Measurements from ENCODE around the gene ARFGEF2. TPM values are rescaled to one million over a fixed set of nuclear protein-coding genes. Genes with fewer than 3 reads are reported as not detected.
"Not testable (repeated sequence)": the region's sequence is repeated elsewhere in the genome, so short reads cannot be mapped to it uniquely, and the experiment has no call there.

The ARFGEF2 gene
- polyA plus RNA-seq, 4 donors: 10.8 to 36.1 (median 14.2) TPM

DNA sequence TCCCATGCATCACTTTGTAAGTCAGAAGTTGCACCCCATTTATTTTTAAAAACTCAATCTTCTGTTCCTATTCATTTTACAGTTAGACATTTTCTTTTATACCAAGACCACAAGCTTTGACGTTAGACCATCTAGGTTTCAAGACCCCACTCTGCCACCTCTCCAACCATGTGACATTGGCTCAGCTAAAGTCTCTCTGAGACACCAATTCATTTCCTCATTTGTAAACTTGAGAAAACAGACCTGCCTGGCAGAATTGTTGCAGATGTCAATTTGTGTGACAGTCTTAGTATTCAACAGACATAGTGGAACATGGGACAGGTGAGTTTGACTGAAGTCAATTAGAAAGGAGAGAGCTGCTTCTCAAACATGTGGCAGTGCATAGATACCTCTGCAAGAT, 69.0 kb downstream of the ARFGEF2 start:
- H3K36me3 ChIP-seq (ENCODE audit: control insufficient read depth in 3 of 3, insufficient read depth in 2 of 3, low read depth in 1 of 3, low read length in 3 of 3): peaks cover 24 to 56% (median 44%) of the 10 kb centered on the region in 3 donors
- FAIRE-seq (no peak), DNase-seq (no peak)
- H3K9me3 ChIP-seq (ENCODE audit: control insufficient read depth in 2 of 2, insufficient read depth in 1 of 2, low read depth in 1 of 2, low read length in 1 of 2): no peaks in the 10 kb centered on the region
- no peaks in the 10 kb centered on the region for H3K4me1 ChIP-seq (ENCODE audit: control insufficient read depth in 3 of 3, insufficient read depth in 2 of 3, low read depth in 1 of 3, low read length in 2 of 3)
- 74 to 91% (median 86%) methylated on average over 1 of the region's 1 CpG for WGBS, 3 donors
- H3K27ac ChIP-seq (ENCODE audit: low read depth in 1 of 3, low read length in 2 of 3): no peak overlapping the region
- H3K4me3 ChIP-seq (ENCODE audit: low read depth in 1 of 3, low read length in 3 of 3): no peak overlapping the region
- H3K27me3 ChIP-seq (ENCODE audit: control insufficient read depth in 3 of 3, insufficient read depth in 3 of 3, low read length in 3 of 3): no peaks in the 10 kb centered on the region

DNA sequence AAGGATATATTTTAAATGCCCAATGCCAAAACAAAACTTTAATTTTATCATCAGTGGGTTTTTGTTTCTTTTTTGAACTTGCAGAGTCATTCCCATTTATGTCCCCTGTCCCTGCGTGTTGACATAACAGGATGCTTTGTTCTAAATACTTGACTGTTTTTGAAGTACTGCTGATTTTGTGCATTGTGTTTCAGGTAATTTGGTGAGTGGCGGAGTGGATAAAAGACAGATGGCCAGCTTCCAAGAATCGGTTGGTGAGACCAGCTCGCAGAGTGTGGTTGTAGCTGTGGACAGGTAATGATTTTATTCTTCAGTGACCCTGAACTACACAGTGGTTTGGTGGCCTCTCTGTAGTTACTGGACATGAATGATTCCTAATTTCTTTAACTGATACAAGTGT, 74.1 kb downstream of the ARFGEF2 start:
- DNase-seq (no peak), FAIRE-seq (no peak)
- no peaks in the 10 kb centered on the region for H3K9me3 ChIP-seq (ENCODE audit: control insufficient read depth in 2 of 2, insufficient read depth in 1 of 2, low read depth in 1 of 2, low read length in 1 of 2)
- WGBS, 3 donors: 83 to 88% (median 83%) methylated on average over 4 of the region's 4 CpGs
- peaks cover 18 to 60% (median 32%) of the 10 kb centered on the region in 3 donors for H3K36me3 ChIP-seq (ENCODE audit: control insufficient read depth in 3 of 3, insufficient read depth in 2 of 3, low read depth in 1 of 3, low read length in 3 of 3)
- H3K27me3 ChIP-seq (ENCODE audit: control insufficient read depth in 3 of 3, insufficient read depth in 3 of 3, low read length in 3 of 3): no peaks in the 10 kb centered on the region
- no peak overlapping the region for H3K4me3 ChIP-seq (ENCODE audit: low read depth in 1 of 3, low read length in 3 of 3)
- no peak overlapping the region for H3K27ac ChIP-seq (ENCODE audit: low read depth in 1 of 3, low read length in 2 of 3)
- no peaks in the 10 kb centered on the region for H3K4me1 ChIP-seq (ENCODE audit: control insufficient read depth in 3 of 3, insufficient read depth in 2 of 3, low read depth in 1 of 3, low read length in 2 of 3)

DNA sequence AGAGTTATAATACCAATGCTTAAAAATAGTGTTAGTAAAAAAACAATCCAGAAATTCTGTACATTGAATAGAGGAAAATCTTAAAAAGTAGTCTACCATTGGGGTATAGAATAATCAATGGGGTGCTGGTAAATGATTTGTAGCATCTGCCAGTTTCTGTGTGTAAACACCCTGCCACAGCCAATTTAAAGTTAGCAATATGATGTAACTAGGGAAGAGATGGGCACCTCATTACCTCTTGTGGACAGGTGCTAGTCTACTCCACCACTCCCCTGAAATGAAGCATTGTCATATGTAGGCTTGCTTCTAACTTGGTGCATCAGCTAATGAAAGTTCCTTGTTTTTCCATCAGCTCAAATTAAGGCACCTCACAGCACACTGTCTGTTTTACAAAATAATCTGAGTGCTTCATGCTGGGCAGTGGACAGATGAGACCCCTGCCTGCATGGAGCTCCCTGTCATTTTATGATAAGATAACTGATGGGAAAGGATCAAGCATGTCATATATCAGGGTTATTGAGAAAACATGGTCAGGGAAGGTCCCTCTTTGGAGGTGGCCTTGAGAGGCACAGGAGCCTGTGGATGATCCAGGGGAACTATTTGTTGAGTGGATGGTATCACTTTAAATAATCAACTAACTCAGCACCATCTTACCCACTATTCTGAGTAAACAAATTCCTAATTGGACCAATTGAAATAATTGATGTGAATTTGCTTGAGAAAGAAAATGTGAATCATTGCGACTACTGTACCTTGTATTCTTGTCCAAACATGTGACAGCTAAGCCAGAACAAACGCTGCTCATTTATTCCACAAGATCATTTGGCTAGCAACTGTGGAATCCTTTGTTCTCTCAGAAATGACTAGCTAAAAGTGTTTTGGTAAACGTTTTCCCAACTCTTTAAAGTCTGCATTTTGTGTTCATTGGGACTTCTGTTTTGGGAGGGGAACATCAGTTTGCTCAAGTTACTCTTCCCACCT, 78.7 kb downstream of the ARFGEF2 start:
- Histone ChIP-seq H3K9me3 (ENCODE audit: control insufficient read depth in 2 of 2, insufficient read depth in 1 of 2, low read depth in 1 of 2, low read length in 1 of 2) (no peaks in the 10 kb centered on the region), H3K27ac (ENCODE audit: low read depth in 1 of 3, low read length in 2 of 3) (no peak overlapping the region), H3K4me3 (ENCODE audit: low read depth in 1 of 3, low read length in 3 of 3) (no peak overlapping the region), H3K36me3 (ENCODE audit: control insufficient read depth in 3 of 3, insufficient read depth in 2 of 3, low read depth in 1 of 3, low read length in 3 of 3) (peaks cover 5 to 60% (median 20%) of the 10 kb centered on the region in 3 donors), H3K27me3 (ENCODE audit: control insufficient read depth in 3 of 3, insufficient read depth in 3 of 3, low read length in 3 of 3) (no peaks in the 10 kb centered on the region), H3K4me1 (ENCODE audit: control insufficient read depth in 3 of 3, insufficient read depth in 2 of 3, low read depth in 1 of 3, low read length in 2 of 3) (no peaks in the 10 kb centered on the region)
- DNase-seq (no peak), FAIRE-seq (no peak)
- 66 to 77% (median 69%) methylated on average over 3 of the region's 3 CpGs for WGBS, 3 donors

DNA sequence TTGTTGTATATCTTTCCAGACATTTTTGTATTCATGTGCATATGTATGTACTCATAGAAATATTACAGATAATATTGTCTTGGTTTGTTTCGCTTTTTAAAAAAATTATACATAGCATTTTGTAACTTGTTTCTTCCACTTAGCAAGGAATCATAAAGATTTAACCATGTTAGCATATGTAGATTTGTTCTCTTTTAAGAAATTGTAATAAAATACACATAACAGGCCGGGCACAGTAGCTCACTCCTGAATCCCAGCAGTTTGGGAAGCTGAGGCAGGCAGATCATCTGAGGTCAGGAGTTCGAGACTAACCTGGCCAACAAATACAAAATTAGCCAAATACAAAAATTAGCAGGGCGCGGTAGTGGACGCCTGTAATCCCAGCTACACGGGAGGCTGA, 80.2 kb downstream of the ARFGEF2 start:
- Histone ChIP-seq H3K27ac (ENCODE audit: low read depth in 1 of 3, low read length in 2 of 3) (no peak overlapping the region), H3K9me3 (ENCODE audit: control insufficient read depth in 2 of 2, insufficient read depth in 1 of 2, low read depth in 1 of 2, low read length in 1 of 2) (no peaks in the 10 kb centered on the region), H3K27me3 (ENCODE audit: control insufficient read depth in 3 of 3, insufficient read depth in 3 of 3, low read length in 3 of 3) (no peaks in the 10 kb centered on the region), H3K36me3 (ENCODE audit: control insufficient read depth in 3 of 3, insufficient read depth in 2 of 3, low read depth in 1 of 3, low read length in 3 of 3) (peaks cover 3 to 63% (median 19%) of the 10 kb centered on the region in 3 donors), H3K4me3 (ENCODE audit: low read depth in 1 of 3, low read length in 3 of 3) (no peak overlapping the region), H3K4me1 (ENCODE audit: control insufficient read depth in 3 of 3, insufficient read depth in 2 of 3, low read depth in 1 of 3, low read length in 2 of 3) (no peaks in the 10 kb centered on the region)
- WGBS, 3 donors: 96 to 98% (median 97%) methylated on average over 7 of the region's 7 CpGs
- FAIRE-seq (no peak), DNase-seq (no peak)

DNA sequence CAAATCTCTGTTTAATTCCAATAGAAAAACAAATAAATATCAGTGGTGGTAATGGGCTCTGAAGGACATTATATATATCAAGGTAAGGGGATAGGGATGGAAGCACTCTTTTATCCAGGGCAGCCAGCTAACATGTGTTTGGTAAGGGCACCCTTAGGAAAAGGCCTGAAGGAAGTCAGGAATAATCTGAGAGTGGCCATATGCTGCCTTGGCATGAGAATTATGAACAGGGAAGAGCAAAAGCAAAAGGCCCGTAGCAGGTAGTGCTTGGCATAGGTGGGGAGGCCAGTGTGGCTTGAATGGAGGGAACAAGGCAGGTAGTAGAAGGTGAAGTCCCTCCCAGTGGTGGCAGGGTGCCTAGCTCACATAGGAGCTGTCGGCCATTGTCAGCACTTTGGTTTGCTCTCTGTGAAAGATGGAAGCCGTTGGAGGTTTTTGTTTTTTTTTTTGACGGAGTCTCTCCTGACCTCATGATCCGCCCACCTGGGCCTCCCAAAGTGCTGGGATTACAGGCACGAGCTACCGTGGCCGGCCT, 85.0 kb downstream of the ARFGEF2 start:
- Histone ChIP-seq H3K27me3 (ENCODE audit: control insufficient read depth in 3 of 3, insufficient read depth in 3 of 3, low read length in 3 of 3) (no peaks in the 10 kb centered on the region), H3K9me3 (ENCODE audit: control insufficient read depth in 2 of 2, insufficient read depth in 1 of 2, low read depth in 1 of 2, low read length in 1 of 2) (no peaks in the 10 kb centered on the region), H3K4me3 (ENCODE audit: low read depth in 1 of 3, low read length in 3 of 3) (no peak overlapping the region), H3K4me1 (ENCODE audit: control insufficient read depth in 3 of 3, insufficient read depth in 2 of 3, low read depth in 1 of 3, low read length in 2 of 3) (no peaks in the 10 kb centered on the region), H3K27ac (ENCODE audit: low read depth in 1 of 3, low read length in 2 of 3) (no peak overlapping the region), H3K36me3 (ENCODE audit: control insufficient read depth in 3 of 3, insufficient read depth in 2 of 3, low read depth in 1 of 3, low read length in 3 of 3) (peaks cover 9 to 54% (median 14%) of the 10 kb centered on the region in 3 donors)
- FAIRE-seq (no peak), DNase-seq (no peak)
- WGBS, 3 donors: 87 to 94% (median 87%) methylated on average over 8 of the region's 8 CpGs

DNA sequence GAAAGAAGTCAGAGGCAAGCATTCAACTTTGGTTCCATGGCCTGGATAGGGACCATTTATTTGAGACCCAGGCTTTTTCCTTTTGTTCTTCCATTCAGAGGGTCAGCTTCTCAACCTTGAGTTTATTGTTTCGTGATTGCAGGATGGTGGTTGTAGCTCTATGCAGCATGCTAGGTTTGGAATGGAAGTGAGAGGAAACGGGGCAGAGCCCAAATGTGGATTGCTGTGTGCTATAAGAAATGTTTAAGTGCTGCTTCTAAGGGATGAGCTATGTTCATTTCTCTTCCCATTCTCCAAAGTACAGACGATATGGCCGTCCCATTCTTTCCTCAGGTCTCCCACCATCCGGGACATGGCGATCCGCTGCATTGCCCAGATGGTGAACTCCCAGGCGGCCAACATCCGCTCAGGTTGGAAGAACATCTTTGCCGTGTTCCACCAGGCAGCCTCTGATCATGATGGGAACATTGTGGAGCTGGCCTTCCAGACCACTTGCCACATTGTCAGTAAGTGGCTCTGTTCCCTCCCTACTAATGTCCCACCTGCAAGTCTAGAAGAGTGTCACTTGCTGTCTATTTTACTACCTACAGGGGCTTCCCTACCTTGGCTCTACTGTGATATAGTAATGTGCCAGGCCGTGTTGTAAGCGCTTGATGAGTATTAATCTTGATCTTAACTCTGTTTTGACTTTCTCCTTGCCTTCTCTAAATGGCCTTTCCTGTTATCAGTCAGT, 88.6 kb downstream of the ARFGEF2 start:
- peaks cover 19 to 51% (median 30%) of the 10 kb centered on the region in 3 donors for H3K36me3 ChIP-seq (ENCODE audit: control insufficient read depth in 3 of 3, insufficient read depth in 2 of 3, low read depth in 1 of 3, low read length in 3 of 3)

DNA sequence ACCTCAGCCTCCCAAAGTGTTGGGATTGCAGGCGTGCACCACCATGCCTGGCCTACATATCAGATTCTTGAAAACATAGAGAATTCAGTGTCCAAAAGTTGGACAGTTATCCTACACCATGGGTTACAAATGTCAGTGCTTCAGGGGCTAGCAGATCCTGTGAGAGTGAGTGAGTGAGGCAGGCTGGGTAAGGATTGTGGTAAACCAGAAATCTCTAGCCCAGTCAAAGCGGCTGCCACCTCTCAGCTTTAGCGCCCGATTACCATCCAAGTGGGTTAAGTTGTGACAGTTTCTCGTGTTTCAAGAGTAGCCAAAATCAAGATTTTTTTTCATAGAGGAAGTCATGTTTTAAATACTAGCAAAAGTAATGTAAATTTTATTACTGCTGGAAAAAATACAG, 102.7 kb downstream of the ARFGEF2 start:
- Histone ChIP-seq H3K27me3 (ENCODE audit: control insufficient read depth in 3 of 3, insufficient read depth in 3 of 3, low read length in 3 of 3) (no peaks in the 10 kb centered on the region), H3K36me3 (ENCODE audit: control insufficient read depth in 3 of 3, insufficient read depth in 2 of 3, low read depth in 1 of 3, low read length in 3 of 3) (peaks cover 21 to 72% (median 34%) of the 10 kb centered on the region in 3 donors), H3K4me3 (ENCODE audit: low read depth in 1 of 3, low read length in 3 of 3) (no peak overlapping the region), H3K4me1 (ENCODE audit: control insufficient read depth in 3 of 3, insufficient read depth in 2 of 3, low read depth in 1 of 3, low read length in 2 of 3) (no peaks in the 10 kb centered on the region), H3K9me3 (ENCODE audit: control insufficient read depth in 2 of 2, insufficient read depth in 1 of 2, low read depth in 1 of 2, low read length in 1 of 2) (no peaks in the 10 kb centered on the region), H3K27ac (ENCODE audit: low read depth in 1 of 3, low read length in 2 of 3) (no peak overlapping the region)
- 88 to 98% (median 89%) methylated on average over 5 of the region's 5 CpGs for WGBS, 3 donors
- FAIRE-seq (no peak), DNase-seq (no peak)

More for the DNA sequence above, 88.6 kb downstream of the ARFGEF2 start:
- WGBS, 3 donors: 95 to 98% (median 97%) methylated on average over 12 of the region's 12 CpGs
- DNase-seq (no peak), FAIRE-seq (no peak)
- Histone ChIP-seq H3K4me3 (ENCODE audit: low read depth in 1 of 3, low read length in 3 of 3) (no peak overlapping the region), H3K27ac (ENCODE audit: low read depth in 1 of 3, low read length in 2 of 3) (no peak overlapping the region), H3K9me3 (ENCODE audit: control insufficient read depth in 2 of 2, insufficient read depth in 1 of 2, low read depth in 1 of 2, low read length in 1 of 2) (no peaks in the 10 kb centered on the region), H3K27me3 (ENCODE audit: control insufficient read depth in 3 of 3, insufficient read depth in 3 of 3, low read length in 3 of 3) (no peaks in the 10 kb centered on the region), H3K4me1 (ENCODE audit: control insufficient read depth in 3 of 3, insufficient read depth in 2 of 3, low read depth in 1 of 3, low read length in 2 of 3) (no peaks in the 10 kb centered on the region)

DNA sequence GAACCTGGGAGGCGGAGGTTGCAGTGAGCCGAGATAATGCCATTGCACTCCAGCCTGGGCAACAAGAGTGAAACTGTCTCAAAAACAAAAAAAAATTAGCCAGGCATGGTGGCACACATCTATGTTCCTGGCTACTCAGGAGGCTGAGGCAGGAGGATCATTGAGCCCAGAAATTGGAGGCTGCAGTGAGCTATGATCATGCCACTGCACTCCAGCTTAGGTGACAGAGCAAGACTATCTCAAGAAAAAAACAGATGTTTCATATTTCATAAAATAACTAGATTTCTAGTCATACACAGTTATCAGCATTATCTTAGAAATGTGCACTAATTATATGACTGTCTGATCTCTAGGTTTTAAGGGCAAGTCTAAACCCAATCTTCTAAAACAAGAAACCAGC, 106.7 kb downstream of the ARFGEF2 start:
- not testable (repeated sequence) for H3K4me3 ChIP-seq (ENCODE audit: low read depth in 1 of 3, low read length in 3 of 3); H3K27ac ChIP-seq (ENCODE audit: low read depth in 1 of 3, low read length in 2 of 3); H3K4me1 ChIP-seq (ENCODE audit: control insufficient read depth in 3 of 3, insufficient read depth in 2 of 3, low read depth in 1 of 3, low read length in 2 of 3); H3K27me3 ChIP-seq (ENCODE audit: control insufficient read depth in 3 of 3, insufficient read depth in 3 of 3, low read length in 3 of 3); DNase-seq; FAIRE-seq; H3K9me3 ChIP-seq (ENCODE audit: control insufficient read depth in 2 of 2, insufficient read depth in 1 of 2, low read depth in 1 of 2, low read length in 1 of 2)
- H3K36me3 ChIP-seq (ENCODE audit: control insufficient read depth in 3 of 3, insufficient read depth in 2 of 3, low read depth in 1 of 3, low read length in 3 of 3): peaks cover 19 to 77% (median 26%) of the 10 kb centered on the region in 3 donors
- WGBS, 3 donors: 93 to 96% (median 95%) methylated on average over 2 of the region's 2 CpGs

Measured in small intestine (tissue), 7 donors.